ENCODE data around the gene ITPR2.
"Not testable (repeated sequence)": the region's sequence is repeated elsewhere in the genome, so short reads cannot be mapped to it uniquely, and the experiment has no call there.

ITPR2 gene

DNA sequence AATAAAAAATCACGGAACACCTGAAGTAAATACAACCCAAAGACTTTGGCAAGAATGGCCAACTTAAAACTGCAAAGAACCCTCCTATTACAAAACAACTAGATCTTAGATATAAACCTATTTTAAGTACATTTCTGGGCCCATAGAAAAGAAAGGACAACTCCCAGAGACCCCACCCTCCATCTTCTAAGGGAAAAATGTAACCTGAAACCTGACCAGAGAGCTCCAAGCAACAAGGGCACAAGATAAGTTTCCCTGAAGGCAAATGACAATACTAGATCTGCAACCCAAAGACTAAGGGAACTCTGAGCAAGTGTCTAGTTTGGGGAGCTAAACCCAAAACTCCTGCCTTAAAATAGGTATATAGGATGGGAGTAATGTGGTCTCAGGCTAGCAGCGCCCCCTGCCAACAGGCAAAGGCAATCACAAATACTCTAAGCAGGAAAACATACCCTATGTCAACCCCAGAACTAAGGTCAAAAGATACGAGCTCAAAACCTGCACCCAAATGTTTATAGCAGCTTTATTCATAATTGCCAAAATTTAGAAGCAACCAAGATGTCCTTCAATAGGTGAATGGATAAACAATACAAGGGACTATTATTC, 218.9 kb downstream of the ITPR2 start:
- peak; percentile 37 for DNase-seq

- no peak for DNase-seq
Measured at GRCh38 chr12:26612203-26612602, 220.8 kb downstream of the ITPR2 start.

DNA sequence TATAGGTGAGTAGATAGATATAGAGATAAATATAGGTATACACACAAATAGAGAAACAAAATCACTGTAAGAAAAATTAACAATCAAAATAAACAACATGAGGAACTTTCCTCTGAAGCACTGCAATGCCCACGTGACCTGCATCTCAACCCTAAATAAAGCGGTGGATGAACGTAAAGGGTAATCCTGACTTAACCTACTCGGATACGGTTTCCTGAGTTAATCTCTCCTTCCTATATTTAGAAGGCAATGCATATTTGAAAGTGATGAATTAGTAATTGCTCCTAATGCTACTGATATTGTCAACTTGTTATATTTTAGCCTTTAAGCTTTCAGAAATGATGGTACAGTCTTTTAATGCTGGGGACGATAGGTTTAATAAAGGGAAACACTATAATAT, 221.4 kb downstream of the ITPR2 start:
- no peak for DNase-seq

- DNase-seq = no peak
Measured at GRCh38 chr12:26610774-26611173, 222.2 kb downstream of the ITPR2 start.

GRCh38 chr12:26609986-26610385, 223.0 kb downstream of the ITPR2 start:
- no peak for DNase-seq

DNA sequence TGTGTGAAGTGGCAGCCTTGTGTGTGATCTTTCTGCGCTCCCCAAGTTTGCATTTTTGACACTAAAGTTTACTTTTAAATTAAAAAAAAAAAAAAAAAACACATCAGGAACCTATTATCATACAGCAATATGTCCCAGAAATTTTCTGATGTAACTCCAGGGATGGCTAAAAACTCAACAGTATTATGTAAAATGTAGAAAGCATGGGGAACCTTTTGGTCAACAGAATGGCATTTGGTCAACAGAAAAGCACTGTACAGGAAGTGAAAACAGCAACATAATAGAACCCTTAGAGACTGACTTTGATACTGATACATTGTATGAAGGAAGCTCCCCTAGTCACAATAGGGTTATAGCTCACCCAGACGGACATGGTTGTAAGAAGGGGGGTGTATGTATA, 224.3 kb downstream of the ITPR2 start:
- no peak for DNase-seq

GRCh38 chr12:26608273-26608672, 224.7 kb downstream of the ITPR2 start:
- DNase-seq = no peak

DNA sequence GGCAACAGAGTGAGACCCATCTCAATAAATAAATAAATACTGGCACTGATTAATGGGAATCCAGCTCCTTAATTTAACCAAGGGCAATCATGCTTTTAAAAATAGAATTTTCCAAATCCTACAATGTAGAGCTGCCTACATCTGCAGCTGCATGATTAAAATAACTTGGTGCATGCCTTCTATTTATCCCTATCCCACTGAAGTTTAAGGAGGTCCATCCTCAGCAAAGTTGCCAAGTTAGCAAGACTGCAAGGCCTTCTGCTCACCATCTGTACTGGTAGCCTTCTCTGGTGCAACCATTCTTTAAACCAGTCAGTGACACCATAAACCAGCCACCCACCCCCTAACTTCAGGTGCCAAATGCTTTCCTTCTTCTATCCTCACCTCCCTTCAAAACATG, 226.1 kb downstream of the ITPR2 start:
- DNase-seq = no peak

- not testable (repeated sequence) for DNase-seq
Measured at GRCh38 chr12:26604813-26605212, 228.2 kb downstream of the ITPR2 start.

DNA sequence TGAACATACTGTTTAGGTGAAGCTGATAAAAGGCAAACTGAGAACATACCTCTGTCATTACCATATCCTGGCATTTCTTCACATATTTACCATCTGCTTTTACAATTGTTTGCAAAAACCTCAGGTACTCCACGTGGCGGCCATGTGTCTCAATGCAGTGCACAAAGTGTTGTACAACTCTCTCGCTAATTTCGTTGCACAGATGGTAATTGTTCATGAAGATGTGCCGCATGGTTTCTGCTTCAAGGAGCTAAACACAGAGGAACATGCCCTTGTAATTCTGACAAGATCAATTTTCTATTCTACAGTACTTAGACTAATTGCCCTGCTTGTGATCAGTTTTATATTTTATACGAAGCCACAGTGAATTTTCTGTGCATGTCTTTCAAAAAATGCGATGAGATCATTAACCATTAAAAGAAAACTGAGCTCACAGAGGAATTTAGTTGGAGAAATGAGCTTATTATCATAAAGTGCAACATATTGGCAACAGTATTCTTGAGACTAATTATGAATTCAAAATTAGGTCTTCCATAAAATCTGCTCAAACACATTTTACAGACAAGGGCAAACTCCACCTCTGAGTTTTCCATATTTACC, 233.8 kb downstream of the ITPR2 start:
- no peak for DNase-seq

GRCh38 chr12:26595806-26596205, 237.2 kb downstream of the ITPR2 start:
- DNase-seq = no peak

- DNase-seq = no peak
Measured at GRCh38 chr12:26580619-26581018, 252.4 kb downstream of the ITPR2 start.

- DNase-seq = no peak
Measured at GRCh38 chr12:26576266-26576665, 256.7 kb downstream of the ITPR2 start.

DNA sequence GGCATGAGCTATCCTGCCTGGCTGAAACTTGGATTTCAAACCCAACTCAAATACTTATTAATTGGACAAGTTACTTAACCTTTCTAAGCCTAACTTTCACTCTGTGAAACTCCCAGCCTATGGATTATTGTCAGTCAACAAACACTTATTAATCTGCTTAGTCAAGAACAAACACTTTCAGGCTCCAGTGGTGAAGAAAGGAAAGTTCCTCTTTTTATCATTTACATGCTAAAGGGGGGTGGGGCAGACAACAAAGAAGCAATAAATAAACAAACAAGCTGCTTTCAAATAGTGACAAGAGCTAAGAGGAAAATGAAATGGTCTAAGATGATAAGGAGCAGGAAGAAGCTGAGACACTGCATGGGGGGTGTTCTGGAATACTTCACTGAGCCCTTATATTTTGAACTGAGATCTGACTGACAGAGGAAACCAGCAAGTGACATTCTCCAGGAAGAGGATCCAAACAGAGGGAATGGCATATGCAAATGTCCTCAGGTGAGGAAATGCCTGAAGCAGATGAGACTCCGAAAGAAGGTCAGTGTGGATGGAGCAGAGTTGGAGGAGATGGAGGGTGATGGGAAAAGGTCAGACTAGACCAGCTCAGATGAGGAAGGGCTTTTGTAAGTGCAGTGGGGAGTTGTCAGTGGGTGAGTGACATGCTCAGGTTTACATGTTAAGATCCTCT, 259.6 kb downstream of the ITPR2 start:
- DNase-seq = no peak

DNA sequence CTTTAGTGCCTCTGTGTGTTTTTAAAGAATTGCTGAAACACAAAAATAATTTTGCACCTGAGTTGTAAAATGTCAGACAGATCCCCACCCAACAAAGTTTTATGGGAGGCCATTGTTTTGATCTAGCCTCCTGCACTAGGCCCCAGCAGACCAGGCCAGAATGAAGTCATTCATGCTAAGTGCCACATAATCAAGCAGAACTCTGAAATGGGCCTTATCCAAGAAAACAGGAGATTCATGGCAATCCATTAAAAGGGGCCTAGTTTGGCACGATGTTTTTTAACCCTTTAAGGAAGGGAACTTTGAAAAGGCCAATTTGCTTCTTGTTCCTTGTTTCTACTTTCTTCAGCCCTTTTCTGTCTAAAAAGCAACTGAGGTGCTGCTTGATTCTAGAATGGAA, 260.9 kb downstream of the ITPR2 start:
- no peak for DNase-seq

DNA sequence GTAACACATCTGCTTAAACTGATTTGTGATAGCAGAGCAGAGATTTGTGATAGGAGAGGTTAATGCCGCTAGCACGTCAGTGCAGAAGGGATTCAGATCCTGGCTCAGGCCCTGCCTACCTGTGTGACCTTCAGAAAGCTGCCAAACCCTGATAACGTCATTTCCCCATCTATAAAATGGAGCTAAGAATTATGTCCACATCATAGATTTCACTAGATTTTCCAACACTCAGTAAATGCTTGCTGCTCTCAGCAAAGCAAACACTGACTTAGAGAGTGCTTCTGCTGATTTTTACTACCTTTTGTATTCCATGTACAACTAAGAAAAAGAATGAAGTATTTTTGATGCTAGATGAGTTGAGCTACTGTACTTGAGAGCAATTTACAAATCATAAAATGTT, 261.4 kb downstream of the ITPR2 start:
- DNase-seq = no peak

- no peak for DNase-seq
Measured at GRCh38 chr12:26567126-26567525, 265.9 kb downstream of the ITPR2 start.

DNA sequence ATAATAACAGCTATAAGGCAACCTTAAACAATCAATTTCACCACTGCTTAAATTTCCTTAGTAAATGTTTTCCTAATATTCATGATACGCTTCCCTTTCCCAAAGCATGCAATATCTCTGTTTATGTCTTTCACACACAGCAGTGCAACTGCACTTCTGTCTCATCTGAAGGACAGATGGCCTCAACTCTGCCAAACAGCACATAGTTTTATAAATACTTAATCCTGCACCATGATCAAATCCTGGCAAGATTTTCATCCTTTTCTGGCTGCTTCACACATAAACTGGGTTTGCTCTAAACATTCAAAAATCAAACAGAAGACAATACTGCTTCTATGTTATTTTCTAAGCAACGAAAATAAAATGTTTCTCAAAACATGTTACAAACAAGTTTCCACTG, 266.3 kb downstream of the ITPR2 start:
- peak; percentile 1 for DNase-seq

DNA sequence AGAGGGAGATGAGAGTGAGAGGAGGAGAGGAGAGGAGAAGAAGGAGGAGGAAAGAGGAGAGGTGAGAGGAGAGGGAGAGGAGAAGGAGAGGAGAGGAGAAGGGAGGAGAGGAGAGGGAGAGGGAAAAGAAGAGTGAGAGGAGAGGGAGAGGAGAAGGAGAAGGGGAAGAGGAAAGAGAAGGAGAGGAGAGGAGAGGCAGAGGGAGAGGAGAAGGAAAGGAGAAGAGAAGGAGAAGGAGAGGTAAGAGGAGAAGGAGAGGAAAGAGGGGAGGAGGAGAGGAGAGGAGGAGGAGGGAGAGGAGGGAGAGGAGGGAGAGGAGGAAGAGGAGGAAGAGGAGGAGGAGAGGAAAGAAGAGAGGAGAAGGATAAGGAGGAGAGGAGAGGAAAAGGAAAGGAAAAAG, 266.8 kb downstream of the ITPR2 start:
- DNase-seq = no peak

DNA sequence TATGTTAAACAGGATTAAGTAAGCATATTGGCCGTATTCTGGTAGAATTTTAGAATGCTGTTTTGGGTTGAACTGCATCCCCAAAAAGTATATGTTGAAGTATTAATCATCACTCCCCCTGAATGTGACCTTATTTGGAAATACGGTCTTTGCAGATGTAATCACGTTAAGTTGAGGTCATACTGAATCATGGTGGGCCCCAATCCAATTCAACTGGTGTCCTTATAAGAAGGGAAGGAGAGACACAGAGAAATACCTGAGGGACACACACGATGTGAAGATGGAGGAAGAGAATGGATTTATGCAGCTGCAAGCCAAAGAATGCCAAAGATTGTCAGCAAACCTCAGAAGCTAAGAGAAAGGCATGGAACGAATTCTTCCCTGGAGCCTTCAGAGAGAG, 268.6 kb downstream of the ITPR2 start:
- DNase-seq = peak; percentile 51

DNA sequence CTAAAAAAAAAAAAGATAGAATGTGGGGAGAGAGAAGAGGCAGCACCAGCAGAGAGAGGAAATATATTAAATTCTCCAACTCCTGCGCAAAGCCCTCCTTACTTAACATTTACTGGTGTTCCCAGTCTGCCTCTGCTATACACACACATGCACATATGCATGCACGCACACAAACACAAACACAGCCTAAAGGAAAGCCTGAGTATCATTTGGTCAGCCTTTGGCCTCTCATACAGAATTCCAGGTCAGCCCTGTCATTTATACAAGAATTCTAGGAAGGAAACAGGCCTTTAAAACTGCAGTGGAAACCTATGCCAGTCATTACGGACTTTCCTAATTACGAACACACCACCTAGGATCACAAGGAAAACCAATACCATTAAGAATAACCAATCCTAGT, 269.4 kb downstream of the ITPR2 start:
- DNase-seq = no peak

DNA sequence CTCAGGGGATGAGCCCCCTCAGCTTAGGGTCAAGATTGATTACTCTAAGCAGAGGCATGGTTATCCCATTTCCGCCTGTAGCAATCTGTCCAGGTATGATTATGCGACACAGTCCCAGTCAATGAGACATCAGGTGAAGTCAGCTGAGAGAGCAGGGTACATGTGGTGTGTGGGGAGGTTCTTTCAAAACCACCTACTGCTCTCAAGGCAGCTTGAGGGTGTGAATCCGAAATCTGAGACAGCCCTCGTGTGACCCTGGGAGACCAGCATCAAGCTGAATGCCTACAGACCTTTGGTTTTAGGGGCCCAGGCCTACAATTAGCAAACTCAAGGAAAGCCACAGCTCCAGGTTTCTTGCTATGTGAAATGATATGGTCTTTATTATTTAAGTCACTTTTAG, 275.7 kb downstream of the ITPR2 start:
- no peak for DNase-seq

DNA sequence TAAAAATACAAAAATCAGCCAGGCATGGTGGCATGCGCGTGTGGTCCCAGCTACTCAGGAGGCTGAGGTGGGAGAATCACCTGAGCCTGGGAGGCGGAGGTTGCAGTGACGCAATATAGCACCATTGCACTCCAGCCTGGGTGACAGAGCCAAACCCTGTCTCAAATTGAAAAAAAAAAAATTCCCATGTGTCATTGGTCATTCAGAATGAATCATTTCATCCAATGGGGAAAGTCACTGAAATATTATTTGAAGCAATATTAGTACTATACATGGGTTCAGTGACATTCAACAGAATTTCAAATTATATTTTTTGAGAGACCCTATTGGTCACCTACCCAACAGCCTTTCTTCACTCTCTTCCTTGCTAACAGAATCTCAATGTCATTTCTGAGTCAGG, 276.1 kb downstream of the ITPR2 start:
- no peak for DNase-seq

DNA sequence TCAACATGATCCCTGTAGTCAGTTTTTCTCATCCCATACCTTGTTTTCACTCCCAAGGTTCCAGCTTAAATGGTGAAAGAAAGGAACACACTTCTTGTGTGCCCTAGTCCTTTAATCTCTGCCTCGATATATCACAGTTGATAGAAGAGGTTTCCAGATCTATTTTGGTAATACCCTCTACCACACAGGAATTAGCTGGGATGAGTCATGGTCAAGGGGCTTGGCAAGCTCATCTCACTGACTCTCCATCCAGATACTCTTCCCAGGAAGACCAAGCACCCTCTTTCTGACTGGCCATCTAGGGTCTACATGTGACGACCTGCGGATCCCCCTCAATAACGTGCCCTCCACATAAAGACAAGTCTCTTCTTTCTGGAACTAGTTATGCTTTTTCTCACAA, 277.9 kb downstream of the ITPR2 start:
- peak; percentile 23 for DNase-seq

GRCh38 chr12:26554332-26554731, 278.7 kb downstream of the ITPR2 start:
- no peak for DNase-seq

All from HCEC 1CT (cell line).